Neural crest cell (in vitro differentiated cells): ENCODE results near the gene LIMCH1. TPM values are rescaled to one million over a fixed set of nuclear protein-coding genes. Genes with fewer than 3 reads are reported as not detected.
"Not testable (repeated sequence)": the region's sequence is repeated elsewhere in the genome, so short reads cannot be mapped to it uniquely, and the experiment has no call there.

Source experiments
- DNase-seq: peaks from one replicate; pipeline ENCODE4 v3.0.0; 2021; ENCODE audit warnings: low read depth, mixed read lengths, low spot score
- H3K27ac Mint-ChIP-seq: one replicate; pipeline ENCODE4 v1.8.0; 2021; ENCODE audit warnings: mild to moderate bottlenecking, mixed read lengths; ENCODE audit not compliant: unreplicated experiment
- H3K27me3 Mint-ChIP-seq: 2 replicates; pipeline ENCODE4 v1.8.0; 2021; ENCODE audit warnings: low read depth, mild to moderate bottlenecking, mixed read lengths
- H3K36me3 Mint-ChIP-seq: 2 replicates; pipeline ENCODE4 v1.8.0; 2021; ENCODE audit warnings: low read depth, mild to moderate bottlenecking, mixed read lengths
- H3K4me1 Mint-ChIP-seq: 2 replicates; pipeline ENCODE4 v1.8.0; 2021; ENCODE audit warnings: mixed read lengths
- H3K4me3 Mint-ChIP-seq: one replicate; pipeline ENCODE4 v1.8.0; 2021; ENCODE audit warnings: mild to moderate bottlenecking, mixed read lengths
- H3K9me3 Mint-ChIP-seq: 2 replicates; pipeline ENCODE4 v1.8.0; 2021; ENCODE audit warnings: mixed read lengths
- CTCF ChIP-seq: fragments of 200-600 bp; sonication (generic); conservative IDR thresholded peaks from 2 replicates; pipeline ENCODE4 v1.5.0; 2021; ENCODE audit warnings: antibody characterized with exemption, mild to moderate bottlenecking
- total RNA-seq: library from RNA; stranded (reverse); gene quantifications from 2 replicates; pipeline ENCODE4 v1.2.1, GENCODE V29; 2021

LIMCH1 gene
- total RNA-seq, 1 donor from 2014 or later: 17.3 TPM

GRCh38 chr4:41644915-41645295, 106.9 kb downstream of the LIMCH1 start:
- Mint-ChIP-seq H3K36me3 (no peaks in the 10 kb centered on the region), H3K4me1 (peaks cover 16% of the 10 kb centered on the region), H3K9me3 (no peaks in the 10 kb centered on the region), H3K4me3 (no peak overlapping the region), H3K27me3 (peaks cover 2% of the 10 kb centered on the region), H3K27ac (no peak overlapping the region)
- DNase-seq: no peak
- no peak for TF ChIP-seq CTCF

GRCh38 chr4:41645728-41646390, 107.9 kb downstream of the LIMCH1 start:
- DNase-seq: no peak
- H3K4me1 Mint-ChIP-seq: peaks cover 16% of the 10 kb centered on the region
- no peak for TF ChIP-seq CTCF
- no peaks in the 10 kb centered on the region for H3K9me3 Mint-ChIP-seq
- peaks cover 2% of the 10 kb centered on the region for H3K27me3 Mint-ChIP-seq
- no peaks in the 10 kb centered on the region for H3K36me3 Mint-ChIP-seq
- no peak overlapping the region for H3K27ac Mint-ChIP-seq
- H3K4me3 Mint-ChIP-seq: no peak overlapping the region

- no peak overlapping the region for H3K27ac Mint-ChIP-seq
- H3K36me3 Mint-ChIP-seq: no peaks in the 10 kb centered on the region
- peaks cover 2% of the 10 kb centered on the region for H3K27me3 Mint-ChIP-seq
- H3K4me3 Mint-ChIP-seq: no peak overlapping the region
- H3K9me3 Mint-ChIP-seq: no peaks in the 10 kb centered on the region
- DNase-seq: no peak
- peaks cover 16% of the 10 kb centered on the region for H3K4me1 Mint-ChIP-seq
- TF ChIP-seq CTCF: no peak
Observed at GRCh38 chr4:41646862-41647261, 108.9 kb downstream of the LIMCH1 start.

- TF ChIP-seq CTCF: no peak
- no peak for DNase-seq
Observed at GRCh38 chr4:41647383-41647782, 109.4 kb downstream of the LIMCH1 start.

GRCh38 chr4:41651150-41651549, 113.2 kb downstream of the LIMCH1 start:
- not testable (repeated sequence) for DNase-seq, H3K27ac Mint-ChIP-seq, H3K27me3 Mint-ChIP-seq, H3K4me3 Mint-ChIP-seq, H3K36me3 Mint-ChIP-seq, H3K9me3 Mint-ChIP-seq, H3K4me1 Mint-ChIP-seq

More at GRCh38 chr4:41647383-41647782, 109.4 kb downstream of the LIMCH1 start:
- Mint-ChIP-seq H3K36me3 (no peaks in the 10 kb centered on the region), H3K4me3 (no peak overlapping the region), H3K27me3 (peaks cover 2% of the 10 kb centered on the region), H3K27ac (no peak overlapping the region), H3K9me3 (no peaks in the 10 kb centered on the region), H3K4me1 (peaks cover 16% of the 10 kb centered on the region)

GRCh38 chr4:41652971-41653370, 115.0 kb downstream of the LIMCH1 start:
- Mint-ChIP-seq H3K27ac (no peak overlapping the region), H3K9me3 (no peaks in the 10 kb centered on the region), H3K4me3 (no peak overlapping the region), H3K27me3 (no peaks in the 10 kb centered on the region), H3K36me3 (no peaks in the 10 kb centered on the region), H3K4me1 (no peaks in the 10 kb centered on the region)
- no peak for TF ChIP-seq CTCF
- no peak for DNase-seq
